ENCODE measurements around the gene ZNF177.
"Not testable (repeated sequence)": the region's sequence is repeated elsewhere in the genome, so short reads cannot be mapped to it uniquely, and the experiment has no call there.

Gene ZNF177

GRCh38 chr19:9362905-9363304 lies at the start of gene ZNF177:
TSS of gene ZNF177 (plus strand) at chr19:9363013. CDS start at chr19:9378312, 15,299 bp downstream.
- DNase-seq: no peak

- no peak for DNase-seq
These were observed 49.1 kb upstream of the ZNF177 start for GRCh38 chr19:9313756-9314155.

- no peak for DNase-seq
These were observed 41.5 kb upstream of the ZNF177 start for GRCh38 chr19:9321338-9321737.

GRCh38 chr19:9321756-9322155 lies 41.1 kb upstream of the ZNF177 start:
- not testable (repeated sequence) for DNase-seq

GRCh38 chr19:9322201-9322600 lies 40.6 kb upstream of the ZNF177 start:
- not testable (repeated sequence) for DNase-seq

- DNase-seq: peak; percentile 62
These were observed 39.3 kb upstream of the ZNF177 start for GRCh38 chr19:9323557-9323918.

- peak; percentile 76 for DNase-seq
These were observed 38.8 kb upstream of the ZNF177 start, which contains the start of gene ZNF559 for GRCh38 chr19:9323919-9324583. TSS of gene ZNF559 (plus strand) at chr19:9324179. CDS start at chr19:9338550, 14,371 bp downstream.

- no peak for DNase-seq
These were observed 38.2 kb upstream of the ZNF177 start for GRCh38 chr19:9324584-9324962.

GRCh38 chr19:9329999-9330398 lies 32.8 kb upstream of the ZNF177 start:
- DNase-seq: no peak

GRCh38 chr19:9342610-9343304 lies 20.1 kb upstream of the ZNF177 start:
- DNase-seq: no peak

- DNase-seq: no peak
These were observed 17.8 kb upstream of the ZNF177 start for GRCh38 chr19:9345005-9345404.

- no peak for DNase-seq
These were observed 14.6 kb upstream of the ZNF177 start for GRCh38 chr19:9348253-9348652.

- no peak for DNase-seq
These were observed 14.1 kb upstream of the ZNF177 start for GRCh38 chr19:9348671-9349070.

GRCh38 chr19:9352505-9352904 lies 10.3 kb upstream of the ZNF177 start:
- no peak for DNase-seq

GRCh38 chr19:9353011-9353410 lies 9.8 kb upstream of the ZNF177 start:
- DNase-seq: no peak

- no peak for DNase-seq
These were observed 8.2 kb upstream of the ZNF177 start for GRCh38 chr19:9354651-9355050.

GRCh38 chr19:9370738-9371619 lies 8.2 kb downstream of the ZNF177 start:
- no peak for DNase-seq

GRCh38 chr19:9381361-9381785 lies 18.6 kb downstream of the ZNF177 start:
- DNase-seq: no peak

GRCh38 chr19:9406798-9407352 lies 44.1 kb downstream of the ZNF177 start:
- no peak for DNase-seq

GRCh38 chr19:9407827-9408226 lies 45.0 kb downstream of the ZNF177 start:
- no peak for DNase-seq

GRCh38 chr19:9413240-9413954 lies 50.6 kb downstream of the ZNF177 start:
- DNase-seq: no peak

- no peak for DNase-seq
These were observed 65.1 kb downstream of the ZNF177 start for GRCh38 chr19:9427941-9428340.

GRCh38 chr19:9430444-9430843 lies 67.6 kb downstream of the ZNF177 start:
- DNase-seq: no peak
